K562 (cell line): ENCODE measurements around the gene SEZ6L. TPM values are rescaled to one million over a fixed set of nuclear protein-coding genes. Genes with fewer than 3 reads are reported as not detected.

ENCODE experiments used
- ATAC-seq: fragments of 200-7000 bp; cut with Tn5 transposase; 3 replicates; pipeline ENCODE4 v1.9.1; 2020; ENCODE audit warnings: moderate library complexity
- BruUV-seq: library from RNA; stranded (reverse); fragments of 400-500 nt; replicated peaks from 2 replicates; lab custom pipeline; 2021; lab: Mats Ljungman, UMichigan
- CTCF ChIA-PET: fragments of 300-600 bp; formaldehyde crosslinking; extraction: SDS; loops from one replicate; lab custom pipeline; 2021; ENCODE audit warnings: low intra/inter-chr PET ratio; lab: Yijun Ruan, JAX
- POLR2A ChIA-PET: fragments of 300-600, 350-650 bp; sonication (Branson Sonifier 250); formaldehyde crosslinking; extraction: SDS; loops from one replicate; lab custom pipeline; 2021; ENCODE audit warnings: antibody characterized with exemption, inconsistent platforms; lab: Yijun Ruan, JAX
- DNase-seq, 4 experiments: peaks; one replicate each; pipeline versions ENCODE4 v3.0.0 to v3.0.0-alpha.2; 2011 to 2018; ENCODE audit warnings: low spot score in 3 of 4, mixed read lengths in 3 of 4; ENCODE audit errors: extremely low read depth in 1 of 4
- FAIRE-seq: peaks from 2 replicates; lab custom pipeline; 2011; peaks lifted over from hg19 to GRCh38; lab: Jason Lieb, UNC
- H2AFZ ChIP-seq: 2 replicates; pipeline ENCODE4 v1.6.0; 2011; ENCODE audit warnings: low read depth, low read length, control low read depth, inconsistent platforms
- H3K27ac ChIP-seq: fragments of 200-600 bp; 3 replicates; pipeline ENCODE4 v1.8.0; 2011; ENCODE audit warnings: low read depth, mild to moderate bottlenecking, control low read depth, inconsistent platforms, low read length, moderate library complexity, mixed read lengths; ENCODE audit errors: extremely low read depth
- H3K27me3 ChIP-seq, 2 experiments: fragments of 300-600 bp in 1 of 2; 2 replicates in 1 of 2; 3 replicates in 1 of 2; pipeline versions ENCODE4 v1.6.0 to v1.8.0; 2011; ENCODE audit warnings: inconsistent platforms in 2 of 2, low read length in 2 of 2, mild to moderate bottlenecking in 1 of 2, mixed read lengths in 1 of 2, moderate library complexity in 1 of 2; ENCODE audit not compliant: control insufficient read depth in 2 of 2, insufficient read depth in 2 of 2
- H3K36me3 ChIP-seq: fragments of 300-600 bp; 3 replicates; pipeline ENCODE4 v1.8.0; 2011; ENCODE audit warnings: mild to moderate bottlenecking, low read length, inconsistent platforms; ENCODE audit not compliant: control insufficient read depth, insufficient read depth
- H3K4me1 ChIP-seq, 2 experiments: fragments of 200-600 bp in 1 of 2; replicated peaks in 1 of 2; 2 replicates in 1 of 2; 3 replicates in 1 of 2; pipeline versions ENCODE4 v1.5.1 to v1.8.0; 2011; ENCODE audit warnings: inconsistent platforms in 2 of 2, low read length in 2 of 2, mild to moderate bottlenecking in 1 of 2, mixed read lengths in 1 of 2, moderate library complexity in 1 of 2; ENCODE audit not compliant: control insufficient read depth in 2 of 2, insufficient read depth in 2 of 2
- H3K4me2 ChIP-seq: 2 replicates; pipeline ENCODE4 v1.6.1; 2011; ENCODE audit warnings: low read length, control low read depth, inconsistent platforms, mixed read lengths; ENCODE audit not compliant: insufficient read depth
- H3K4me3 ChIP-seq: fragments of 200-600 bp; sonication (generic), shearing (Covaris generic); 2 replicates; pipeline ENCODE4 v1.5.1; 2016; ENCODE audit warnings: control low read depth, inconsistent platforms
- H3K79me2 ChIP-seq: fragments of 200-600 bp; 3 replicates; pipeline ENCODE4 v1.8.0; 2011; ENCODE audit warnings: low read length, inconsistent platforms; ENCODE audit not compliant: control insufficient read depth, insufficient read depth
- H3K9ac ChIP-seq, 2 experiments: 2 replicates each; pipeline versions ENCODE4 v1.6.0 to v1.6.1; 2011; ENCODE audit warnings: low read depth in 2 of 2, low read length in 2 of 2, control low read depth in 1 of 2, inconsistent platforms in 1 of 2, mild to moderate bottlenecking in 1 of 2, mixed read lengths in 1 of 2; ENCODE audit not compliant: insufficient read depth in 1 of 2
- H3K9me1 ChIP-seq: one replicate; pipeline ENCODE4 v1.6.0; 2011; ENCODE audit warnings: inconsistent platforms, mild to moderate bottlenecking, low read length, moderate library complexity; ENCODE audit not compliant: control insufficient read depth, insufficient read depth
- H3K9me3 ChIP-seq: replicated peaks from 2 replicates; pipeline ENCODE4 v1.5.1; 2011; ENCODE audit warnings: low read depth, low read length, inconsistent platforms; ENCODE audit not compliant: control insufficient read depth, insufficient read depth
- H4K20me1 ChIP-seq: replicated peaks from 2 replicates; pipeline ENCODE4 v1.6.1; 2011; ENCODE audit warnings: low read length, inconsistent platforms, mixed read lengths; ENCODE audit not compliant: control insufficient read depth, insufficient read depth
- E2F5 ChIP-seq: sonication (generic); formaldehyde crosslinking; IDR thresholded peaks from 2 replicates; pipeline ENCODE4 v1.8.0; 2022; ENCODE audit warnings: mild to moderate bottlenecking, missing genetic modification reagents
- HMGN3 ChIP-seq: IDR thresholded peaks from 2 replicates; pipeline ENCODE4 v1.6.1; 2011; ENCODE audit warnings: borderline replicate concordance, low read depth, mild to moderate bottlenecking, mixed read lengths, low read length; ENCODE audit not compliant: insufficient read length; ENCODE audit errors: extremely low read depth
- MAFK ChIP-seq: IDR thresholded peaks from 2 replicates; pipeline ENCODE4 v1.6.1; 2011; ENCODE audit warnings: low read length, improper control_type of control experiment
- MEIS2 ChIP-seq: fragments of 450-650 bp; IDR thresholded peaks from 2 replicates; pipeline ENCODE4 v1.6.1; 2014; ENCODE audit warnings: mild to moderate bottlenecking; ENCODE audit not compliant: partially characterized antibody
- RFX1 ChIP-seq: fragments of 450-650 bp; IDR thresholded peaks from 2 replicates; pipeline ENCODE4 v1.6.1; 2016; ENCODE audit warnings: mild to moderate bottlenecking, moderate library complexity
- SMAD3 ChIP-seq: fragments of 450-650 bp; formaldehyde crosslinking; conservative IDR thresholded peaks from 2 replicates; pipeline ENCODE4 v1.4.0; 2020; ENCODE audit warnings: mild to moderate bottlenecking
- in situ Hi-C: fragments of 300-500 bp; cut with MboI; formaldehyde crosslinking; loops from 4 replicates; pipeline ENCODE4 v1.15.0; 2018; ENCODE audit warnings: inconsistent platforms, mixed read lengths
- intact Hi-C: fragments of 100-400 bp; cut with micrococcal nuclease; formaldehyde crosslinking; loops from 2 replicates; pipeline ENCODE4 v1.14.2; 2022
- polyA plus RNA-seq, 8 experiments: library from polyadenylated mRNA; depleted of rRNA in 4 of 8; stranded (reverse) in 5 of 8; unstranded in 3 of 8; fragments of >200 nt; fragmentation: Nextera tagmentation in 2 of 8; fragmentation: Illumina TruSeq in 1 of 8; extraction: Ambion mirVana in 2 of 8; extraction: Trizol in 1 of 8; gene quantifications; 2 replicates each; pipeline versions ENCODE4 v1.2.1 to v1.2.3, GENCODE V29; 2011 to 2014; ENCODE audit warnings: inconsistent platforms in 1 of 8, missing spikeins in 1 of 8
- total RNA-seq, 7 experiments: library from RNA; depleted of rRNA in 6 of 7; stranded (reverse); fragments of >200 nt in 6 of 7; fragmentation: Illumina TruSeq in 2 of 7; extraction: Trizol in 2 of 7; gene quantifications; 2 replicates each; pipeline versions ENCODE4 v1.2.1 to v1.2.3, GENCODE V29; 2011 to 2021; ENCODE audit warnings: low replicate concordance in 1 of 7
- TF ChIP-seq, protein P1 (sequence below): IDR thresholded peaks from 2 replicates; pipeline ENCODE4 v1.6.1; 2016; ENCODE audit warnings: missing genetic modification characterization, missing compliant biosample characterization
- TF ChIP-seq, protein P2 (sequence below): fragments of 450-650 bp; formaldehyde crosslinking; IDR thresholded peaks from 2 replicates; pipeline ENCODE4 v1.4.0; 2022; ENCODE audit warnings: missing genetic modification characterization

Gene SEZ6L
- total and polyA plus RNA-seq, 9 of the 15 experiments (the other 6 are each of a cell fraction or from before 2014, with no cell fraction given), result not detected

DNA sequence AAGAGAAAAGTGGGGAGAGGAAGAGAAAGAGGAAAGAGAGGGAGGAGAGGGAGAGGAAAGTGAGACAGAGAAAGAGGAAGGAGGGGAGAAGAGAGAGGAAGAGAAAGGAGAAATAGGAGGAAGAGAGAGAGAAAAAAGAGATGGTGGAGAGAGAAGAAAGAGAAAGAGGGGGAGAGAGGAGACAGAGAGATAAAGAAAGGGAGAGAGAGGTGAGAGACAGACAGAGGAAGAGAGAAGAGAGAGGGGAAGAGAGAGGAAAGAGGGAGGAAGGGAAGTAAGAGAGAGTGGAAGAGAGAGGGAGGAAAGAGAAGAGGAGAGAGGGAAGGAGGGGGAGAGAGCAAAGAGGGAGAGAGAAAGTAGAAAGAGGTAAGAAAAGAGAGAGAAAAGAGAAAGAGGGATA is 9.4 kb upstream of the SEZ6L start:
- FAIRE-seq (no peak), DNase-seq (no peak), ATAC-seq (no peak)
- Histone ChIP-seq H4K20me1 (no peaks in the 10 kb centered on the region), H2AFZ (no peak overlapping the region), H3K9me3 (no peaks in the 10 kb centered on the region), H3K36me3 (no peaks in the 10 kb centered on the region), H3K79me2 (no peaks in the 10 kb centered on the region), H3K9ac (no peak overlapping the region), H3K4me2 (no peak overlapping the region), H3K4me1 (no peaks in the 10 kb centered on the region), H3K4me3 (no peak overlapping the region), H3K9me1 (no peaks in the 10 kb centered on the region), H3K27me3 (no peaks in the 10 kb centered on the region)
- POLR2A ChIA-PET, result no interaction called here
- intact Hi-C loops, result no loop called here
- CTCF ChIA-PET, result no interaction called here
- in situ Hi-C loops, result no loop called here
- TF ChIP-seq E2F5 (CRISPR knock-in tag), result no peak
- no peak for TF ChIP-seq HMGN3
- TF ChIP-seq, protein P1, sequence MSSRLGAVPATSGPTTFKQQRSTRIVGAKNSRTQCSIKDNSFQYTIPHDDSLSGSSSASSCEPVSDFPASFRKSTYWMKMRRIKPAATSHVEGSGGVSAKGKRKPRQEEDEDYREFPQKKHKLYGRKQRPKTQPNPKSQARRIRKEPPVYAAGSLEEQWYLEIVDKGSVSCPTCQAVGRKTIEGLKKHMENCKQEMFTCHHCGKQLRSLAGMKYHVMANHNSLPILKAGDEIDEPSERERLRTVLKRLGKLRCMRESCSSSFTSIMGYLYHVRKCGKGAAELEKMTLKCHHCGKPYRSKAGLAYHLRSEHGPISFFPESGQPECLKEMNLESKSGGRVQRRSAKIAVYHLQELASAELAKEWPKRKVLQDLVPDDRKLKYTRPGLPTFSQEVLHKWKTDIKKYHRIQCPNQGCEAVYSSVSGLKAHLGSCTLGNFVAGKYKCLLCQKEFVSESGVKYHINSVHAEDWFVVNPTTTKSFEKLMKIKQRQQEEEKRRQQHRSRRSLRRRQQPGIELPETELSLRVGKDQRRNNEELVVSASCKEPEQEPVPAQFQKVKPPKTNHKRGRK (tag), result no peak
- TF ChIP-seq MAFK, result no peak
- no peak for TF ChIP-seq RFX1
- TF ChIP-seq, protein P2, sequence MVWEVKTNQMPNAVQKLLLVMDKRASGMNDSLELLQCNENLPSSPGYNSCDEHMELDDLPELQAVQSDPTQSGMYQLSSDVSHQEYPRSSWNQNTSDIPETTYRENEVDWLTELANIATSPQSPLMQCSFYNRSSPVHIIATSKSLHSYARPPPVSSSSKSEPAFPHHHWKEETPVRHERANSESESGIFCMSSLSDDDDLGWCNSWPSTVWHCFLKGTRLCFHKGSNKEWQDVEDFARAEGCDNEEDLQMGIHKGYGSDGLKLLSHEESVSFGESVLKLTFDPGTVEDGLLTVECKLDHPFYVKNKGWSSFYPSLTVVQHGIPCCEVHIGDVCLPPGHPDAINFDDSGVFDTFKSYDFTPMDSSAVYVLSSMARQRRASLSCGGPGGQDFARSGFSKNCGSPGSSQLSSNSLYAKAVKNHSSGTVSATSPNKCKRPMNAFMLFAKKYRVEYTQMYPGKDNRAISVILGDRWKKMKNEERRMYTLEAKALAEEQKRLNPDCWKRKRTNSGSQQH (CRISPR knock-in tag), result no peak
- no peak for TF ChIP-seq SMAD3 (CRISPR knock-in tag)
- TF ChIP-seq MEIS2, result no peak
- TF ChIP-seq, all 486 proteins: peak for 0
- BruUV-seq, result no TSS peak
- H3K27ac ChIP-seq, result no peak overlapping the region
